ENCODE measurements around the gene LRRC74B.
A peak's percentile ranks its signal among the peaks of the same experiment; 100 is the strongest.

LRRC74B gene

DNA sequence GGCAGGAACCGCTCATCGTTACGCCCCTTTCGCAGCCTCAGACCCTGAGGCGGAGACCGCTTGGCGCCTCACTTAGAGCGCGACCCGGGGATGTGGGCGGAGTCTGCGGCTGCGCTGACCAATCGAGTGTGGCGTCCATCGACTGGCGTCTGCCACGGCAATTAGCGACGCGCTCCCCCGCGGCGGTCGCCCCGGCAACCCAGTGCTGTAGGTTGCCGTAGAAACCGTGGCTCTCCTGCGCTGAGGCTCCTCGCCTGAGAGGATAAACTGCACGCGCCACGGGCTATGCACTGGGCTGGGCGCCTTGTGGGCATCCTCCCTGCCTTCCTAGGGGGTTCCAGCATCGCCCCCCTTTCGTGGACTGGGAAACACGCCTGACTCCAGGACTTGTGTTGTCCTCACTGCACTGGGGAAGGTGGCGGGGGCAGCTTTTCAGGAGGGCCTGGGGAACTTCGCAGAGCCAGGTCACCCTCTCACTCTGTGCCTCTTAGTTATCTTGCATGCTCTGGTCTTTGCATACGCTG is 31.5 kb upstream of the LRRC74B start:
- peak; percentile 84 for DNase-seq

DNA sequence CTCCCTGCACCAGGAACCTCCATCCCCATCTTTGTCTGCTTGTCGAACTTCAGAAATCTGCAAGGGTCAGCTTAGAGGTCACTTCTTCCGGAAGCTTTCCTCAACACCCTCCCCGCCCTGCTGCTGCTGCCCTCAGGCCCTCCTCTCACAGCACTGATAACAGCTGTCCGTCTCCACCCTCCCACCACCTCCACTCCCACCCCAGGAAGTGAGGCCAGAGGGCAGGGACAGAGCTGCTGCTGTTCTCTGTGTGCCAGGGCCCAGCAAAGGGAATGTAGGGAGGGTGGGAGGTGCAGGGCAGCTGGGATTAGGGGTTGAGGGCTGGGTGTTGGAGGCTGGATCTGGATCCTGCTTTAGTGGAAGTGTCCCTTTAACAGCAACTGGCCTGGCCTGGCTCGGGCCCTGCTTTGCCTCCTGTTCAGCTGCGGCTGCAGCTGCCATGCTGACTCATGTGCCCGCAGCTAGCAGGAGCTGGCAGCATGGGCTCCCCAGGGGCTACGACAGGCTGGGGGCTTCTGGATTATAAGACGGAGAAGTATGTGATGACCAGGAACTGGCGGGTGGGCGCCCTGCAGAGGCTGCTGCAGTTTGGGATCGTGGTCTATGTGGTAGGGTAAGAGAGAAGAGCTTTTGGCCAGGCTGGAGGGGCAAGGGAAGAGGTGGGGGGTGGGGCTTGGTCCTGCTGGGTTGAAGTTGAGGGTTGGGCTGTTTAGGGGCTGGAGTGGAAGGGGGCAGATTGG is 30.9 kb upstream of the LRRC74B start, which contains the start of gene P2RX6:
TSS of gene P2RX6 (plus strand) at position 440 of the 740 bp plus-strand sequence. CDS start at position 450, 10 bp downstream.
- DNase-seq: no peak

GRCh38 chr22:21015466-21016006 is 30.2 kb upstream of the LRRC74B start:
- DNase-seq: no peak

DNA sequence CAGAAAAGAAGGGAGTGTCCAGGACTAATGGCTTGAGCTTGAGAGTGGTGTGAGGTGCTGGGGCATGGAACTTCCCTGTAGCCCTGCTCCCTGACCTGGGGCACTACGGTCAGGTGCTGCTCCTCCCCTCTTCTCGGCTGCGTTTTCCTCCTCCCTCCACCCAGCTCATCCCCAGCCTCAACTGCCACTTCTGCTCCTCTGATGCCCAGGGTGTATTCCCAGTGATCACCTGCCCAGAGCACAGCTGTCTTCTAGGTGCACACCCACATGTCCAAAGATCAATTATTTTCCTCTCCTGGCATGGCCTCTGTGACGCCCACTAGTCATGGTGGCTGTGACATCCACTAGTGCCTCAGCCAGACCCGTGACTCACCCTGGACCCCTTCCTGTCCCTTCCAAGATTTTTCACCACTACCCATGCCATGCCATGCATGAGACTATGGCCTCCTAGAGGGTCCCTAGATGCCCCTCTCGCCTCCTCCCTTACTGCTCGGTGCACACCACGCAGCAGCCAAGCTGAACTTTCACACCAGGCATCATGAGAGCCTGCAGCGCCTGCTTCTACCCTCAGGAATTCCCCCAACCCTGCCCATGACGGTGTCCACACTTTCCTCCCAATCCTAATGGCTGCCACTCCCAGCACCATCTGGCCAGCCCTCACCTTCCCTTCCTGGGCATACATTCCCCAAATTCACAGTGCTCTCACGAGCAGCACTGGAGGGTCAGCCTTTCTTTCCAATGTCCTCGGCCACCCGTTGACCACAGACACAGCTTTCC is 28.9 kb upstream of the LRRC74B start:
- DNase-seq: no peak

GRCh38 chr22:21018314-21018713 is 27.4 kb upstream of the LRRC74B start:
- DNase-seq: no peak

GRCh38 chr22:21020802-21021429 is 24.8 kb upstream of the LRRC74B start:
- no peak for DNase-seq

DNA sequence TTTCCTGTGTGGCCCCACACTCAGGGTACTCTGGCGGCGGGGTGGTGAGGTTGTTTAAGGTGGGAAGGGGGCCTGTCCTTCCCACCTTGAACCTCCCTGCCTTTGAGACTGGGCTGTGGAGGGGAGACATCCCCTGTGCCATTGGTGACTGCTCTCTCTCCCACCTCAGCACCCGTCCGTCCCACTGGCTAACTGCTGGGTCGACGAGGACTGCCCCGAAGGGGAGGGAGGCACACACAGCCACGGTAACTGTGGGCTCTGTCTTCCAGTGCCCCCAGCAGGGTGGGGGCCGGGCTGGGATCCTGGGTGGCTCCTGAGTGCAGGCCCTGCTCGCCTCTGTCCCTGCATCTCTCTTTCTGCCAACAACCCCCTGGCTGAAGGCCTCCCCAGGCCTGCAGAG is 23.2 kb upstream of the LRRC74B start:
- no peak for DNase-seq

- no peak for DNase-seq
These were observed 22.7 kb upstream of the LRRC74B start for GRCh38 chr22:21022955-21023614.

DNA sequence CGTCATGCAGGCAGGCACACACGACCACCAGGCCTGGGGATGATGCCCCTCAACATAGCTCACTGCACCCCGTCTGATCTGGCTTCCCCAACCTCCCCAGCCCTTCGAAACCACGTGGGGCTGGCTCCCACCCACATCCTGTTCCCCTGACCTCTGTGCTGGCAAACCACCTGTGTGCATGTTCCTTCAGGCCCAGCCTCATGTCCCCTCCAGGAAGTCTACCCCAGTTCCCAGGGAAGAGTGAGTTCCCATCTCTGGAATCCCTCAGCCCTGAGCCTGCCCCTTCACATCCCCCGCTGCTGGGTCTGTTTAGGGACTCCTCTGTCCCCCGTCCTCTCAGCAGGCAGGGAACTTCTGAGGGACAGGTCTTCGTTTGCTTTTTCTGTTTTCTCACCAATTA is 20.5 kb upstream of the LRRC74B start:
- no peak for DNase-seq

DNA sequence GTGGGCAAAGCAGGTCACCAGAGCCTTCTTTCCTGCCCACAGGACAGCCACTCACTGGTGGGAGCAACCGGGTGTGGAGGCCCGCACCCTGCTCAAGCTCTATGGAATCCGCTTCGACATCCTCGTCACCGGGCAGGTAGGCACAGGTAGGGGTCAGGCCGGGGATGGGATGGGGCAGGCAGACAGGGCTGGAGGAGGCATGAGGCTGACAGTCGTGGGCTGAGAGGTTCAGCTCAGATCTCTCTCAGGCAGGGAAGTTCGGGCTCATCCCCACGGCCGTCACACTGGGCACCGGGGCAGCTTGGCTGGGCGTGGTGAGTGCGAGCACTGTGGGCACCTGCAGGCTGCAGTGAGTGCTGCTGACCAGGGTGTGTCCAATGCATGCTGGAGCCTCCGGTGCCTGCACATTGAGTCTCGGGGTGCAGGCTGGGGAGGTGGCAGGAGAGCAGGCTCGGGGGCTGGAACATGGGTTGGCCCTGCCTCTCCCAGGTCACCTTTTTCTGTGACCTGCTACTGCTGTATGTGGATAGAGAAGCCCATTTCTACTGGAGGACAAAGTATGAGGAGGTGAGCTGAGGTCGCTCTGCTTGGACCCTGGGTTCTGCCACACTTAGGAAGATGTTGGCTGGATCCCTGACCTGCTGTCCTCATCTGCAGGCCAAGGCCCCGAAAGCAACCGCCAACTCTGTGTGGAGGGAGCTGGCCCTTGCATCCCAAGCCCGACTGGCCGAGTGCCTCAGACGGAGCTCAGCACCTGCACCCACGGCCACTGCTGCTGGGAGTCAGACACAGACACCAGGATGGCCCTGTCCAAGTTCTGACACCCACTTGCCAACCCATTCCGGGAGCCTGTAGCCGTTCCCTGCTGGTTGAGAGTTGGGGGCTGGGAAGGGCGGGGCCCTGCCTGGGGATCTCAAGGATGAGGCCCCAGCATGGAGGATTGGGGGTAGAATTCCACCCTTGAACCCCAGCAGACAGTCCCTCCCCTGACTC is 19.7 kb upstream of the LRRC74B start:
- no peak for DNase-seq

DNA sequence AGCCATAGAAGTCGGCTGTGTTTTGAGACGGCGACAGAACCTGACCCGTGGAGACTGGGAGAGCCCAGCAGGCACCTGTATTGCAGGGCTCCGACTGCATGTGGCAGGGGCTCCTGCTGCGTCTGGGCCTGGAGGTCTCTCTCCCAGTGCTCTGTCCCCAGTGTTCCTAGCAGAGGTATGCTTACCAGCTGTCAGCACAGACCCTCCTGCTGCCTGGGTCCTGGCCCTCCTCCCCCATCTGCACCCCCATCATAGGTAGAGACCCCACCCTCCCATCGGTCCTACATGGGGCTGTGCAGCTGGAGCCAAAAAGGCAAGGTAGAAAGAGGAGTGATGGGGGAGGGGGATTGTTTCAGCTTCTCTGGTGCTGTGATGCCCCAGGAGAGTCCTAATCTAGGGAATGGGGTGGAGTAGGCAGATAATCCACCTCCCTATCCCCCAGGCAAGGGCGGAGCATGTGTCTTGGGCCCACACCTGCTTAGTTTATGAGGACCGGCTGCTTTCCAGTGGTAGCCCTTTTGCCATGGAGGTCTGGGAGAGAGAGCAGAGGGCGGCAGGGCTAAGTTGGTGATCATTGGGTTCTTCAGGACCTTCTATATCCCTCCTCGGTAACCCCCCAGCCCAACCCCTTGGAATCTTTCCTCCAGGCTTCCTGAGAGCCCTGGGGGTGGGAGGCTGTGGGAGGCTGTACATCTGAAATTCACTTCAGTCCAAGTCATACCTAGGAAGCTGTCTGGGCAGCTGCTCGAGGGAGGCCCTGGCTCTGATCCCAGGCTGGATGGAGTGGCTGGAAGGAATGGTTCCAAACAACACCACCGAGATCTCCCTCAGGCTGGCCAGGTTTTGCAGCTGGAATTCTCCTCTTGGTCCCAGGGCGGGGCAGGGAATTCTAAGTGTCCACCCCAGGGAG is 18.7 kb upstream of the LRRC74B start:
- DNase-seq: no peak

DNA sequence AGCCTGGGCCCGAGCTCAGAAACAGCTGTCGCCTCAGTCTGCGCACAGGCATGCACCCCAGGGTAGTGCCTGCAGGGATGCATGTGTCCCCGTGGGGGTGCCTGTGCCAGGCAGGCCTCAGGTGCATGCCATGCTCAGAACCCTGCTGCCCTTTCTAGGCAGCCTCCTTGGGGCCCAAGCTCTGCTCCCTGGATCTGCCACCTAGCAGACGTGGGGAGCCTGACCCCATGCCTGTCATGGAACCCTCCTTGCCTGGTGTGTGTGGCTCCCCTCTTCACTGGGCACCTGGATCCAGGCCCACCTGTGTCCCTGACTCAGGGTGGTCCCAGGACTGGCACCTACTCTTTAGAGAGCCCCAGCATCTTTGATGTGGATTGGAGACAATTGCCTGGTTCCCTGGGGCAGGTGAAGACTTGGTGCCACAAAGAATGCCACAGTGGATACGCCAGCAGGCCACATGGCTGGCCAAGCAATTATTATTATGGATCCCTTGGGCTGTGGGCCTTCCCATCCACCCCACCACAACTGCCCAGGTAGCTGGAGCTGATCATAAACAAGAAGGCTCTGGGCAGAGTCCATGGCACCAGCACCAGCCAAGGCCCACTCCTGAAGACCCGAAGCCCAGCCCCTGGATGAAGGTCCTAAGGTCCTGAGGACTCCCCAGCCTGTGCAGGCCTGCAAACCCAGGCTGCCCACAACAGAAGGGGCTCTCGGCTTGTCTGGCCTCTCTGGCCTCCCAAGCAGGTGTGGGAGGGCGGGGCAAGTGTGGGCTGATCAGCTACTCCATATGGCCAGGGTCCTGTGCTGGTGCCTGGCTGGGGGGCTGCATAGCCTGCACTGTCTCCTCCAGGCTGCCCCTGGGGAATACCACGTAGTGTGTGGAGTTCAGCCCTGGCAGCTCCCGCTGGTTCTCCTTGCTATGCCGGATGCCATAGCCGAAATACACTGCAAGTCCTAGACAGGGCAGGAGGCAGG is 17.2 kb upstream of the LRRC74B start:
- DNase-seq: no peak

DNA sequence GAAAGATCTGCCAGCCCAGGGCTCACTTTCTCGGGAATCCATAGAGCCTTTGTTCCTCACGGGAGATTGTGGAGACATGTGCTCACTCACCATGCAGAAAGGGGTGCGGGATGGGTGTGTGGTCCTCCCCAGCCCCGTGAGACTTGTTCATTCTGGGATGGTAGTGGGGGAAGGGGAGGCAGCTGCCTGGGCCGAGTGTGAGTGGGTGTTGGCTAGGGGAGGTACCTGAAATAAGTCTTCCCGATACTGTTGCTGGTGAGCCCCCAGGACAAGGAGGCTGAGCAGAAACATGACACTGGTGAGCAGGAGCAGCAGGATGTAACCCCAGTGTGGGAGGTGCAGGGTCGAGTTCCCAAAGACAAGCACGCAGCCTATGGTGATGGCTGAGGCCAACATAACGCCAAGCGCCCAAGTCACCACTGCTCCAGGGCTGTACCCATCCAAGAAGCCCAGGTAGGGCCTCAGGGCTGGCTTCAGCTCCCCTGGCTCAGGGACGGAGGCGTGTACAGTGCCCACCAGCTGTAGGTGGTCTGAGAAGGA is 16.2 kb upstream of the LRRC74B start:
- no peak for DNase-seq

GRCh38 chr22:21030032-21030431 is 15.7 kb upstream of the LRRC74B start:
- no peak for DNase-seq

- no peak for DNase-seq
These were observed 14.9 kb upstream of the LRRC74B start for GRCh38 chr22:21030621-21031544.

- no peak for DNase-seq
These were observed 14.2 kb upstream of the LRRC74B start for GRCh38 chr22:21031545-21032036.
